ENCODE results near the gene MYO1H. TPM values are rescaled to one million over a fixed set of nuclear protein-coding genes. Genes with fewer than 3 reads are reported as not detected.

MYO1H gene
- total and polyA plus RNA-seq, 2 of the 13 experiments (the other 11 are each of a cell fraction or from before 2014, with no cell fraction given): not detected

DNA sequence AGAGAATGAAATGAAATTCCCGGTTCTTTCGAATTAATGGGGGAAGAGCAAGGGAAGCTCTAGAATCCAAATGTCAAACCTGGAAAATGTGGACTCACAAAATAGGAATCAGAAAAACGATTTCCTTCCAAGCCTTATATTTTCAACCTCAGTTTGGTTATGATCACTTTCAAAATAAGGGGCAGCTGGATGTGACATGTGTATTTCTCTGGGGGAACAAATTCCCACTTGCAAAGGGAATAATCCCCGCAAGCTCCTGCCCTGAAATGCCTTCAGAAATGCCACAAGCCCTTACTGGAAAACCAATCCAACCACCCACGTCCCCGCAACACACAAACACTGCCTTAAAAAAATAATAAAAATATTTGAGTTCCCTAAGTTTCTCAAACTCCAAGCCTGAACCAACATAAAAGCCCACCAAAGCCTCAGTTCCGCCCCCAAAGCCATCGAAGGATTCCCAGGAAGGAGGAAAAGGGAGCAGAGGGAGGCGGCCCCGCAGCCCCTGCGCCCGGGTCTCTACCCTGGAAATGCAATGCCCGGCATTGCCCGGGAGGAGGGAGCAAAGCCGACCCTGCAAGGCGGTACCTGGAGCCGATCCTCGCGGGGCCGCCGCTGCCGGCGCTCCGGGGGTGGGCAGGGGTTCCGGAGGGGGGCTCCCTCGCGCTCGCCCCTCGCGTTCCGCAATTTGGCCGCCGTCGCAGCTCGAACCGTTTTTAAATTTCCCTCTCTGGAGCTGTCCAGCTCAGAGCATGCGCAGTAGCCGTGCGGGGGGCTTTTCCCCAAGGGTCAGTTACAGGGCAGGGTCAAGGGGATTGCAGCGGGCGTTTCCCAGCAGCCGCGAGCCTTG lies 38.9 kb upstream of the MYO1H start, which contains the start of gene FOXN4 (continued):
- TF ChIP-seq, protein P1, sequence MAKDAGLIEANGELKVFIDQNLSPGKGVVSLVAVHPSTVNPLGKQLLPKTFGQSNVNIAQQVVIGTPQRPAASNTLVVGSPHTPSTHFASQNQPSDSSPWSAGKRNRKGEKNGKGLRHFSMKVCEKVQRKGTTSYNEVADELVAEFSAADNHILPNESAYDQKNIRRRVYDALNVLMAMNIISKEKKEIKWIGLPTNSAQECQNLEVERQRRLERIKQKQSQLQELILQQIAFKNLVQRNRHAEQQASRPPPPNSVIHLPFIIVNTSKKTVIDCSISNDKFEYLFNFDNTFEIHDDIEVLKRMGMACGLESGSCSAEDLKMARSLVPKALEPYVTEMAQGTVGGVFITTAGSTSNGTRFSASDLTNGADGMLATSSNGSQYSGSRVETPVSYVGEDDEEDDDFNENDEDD (CRISPR knock-in tag; IDR thresholded peaks at IDR 0.05; ENCODE audit: borderline replicate concordance): peak; percentile 87; the same call in 1 of the 2 replicates
- TF ChIP-seq TFDP2 (CRISPR knock-in tag; IDR thresholded peaks at IDR 0.05) (peak; percentile 89), RNF2 (conservative IDR thresholded peaks at IDR 0.05; ENCODE audit: low read depth) (peak; percentile 60; the same call in 1 of the 2 replicates)

DNA sequence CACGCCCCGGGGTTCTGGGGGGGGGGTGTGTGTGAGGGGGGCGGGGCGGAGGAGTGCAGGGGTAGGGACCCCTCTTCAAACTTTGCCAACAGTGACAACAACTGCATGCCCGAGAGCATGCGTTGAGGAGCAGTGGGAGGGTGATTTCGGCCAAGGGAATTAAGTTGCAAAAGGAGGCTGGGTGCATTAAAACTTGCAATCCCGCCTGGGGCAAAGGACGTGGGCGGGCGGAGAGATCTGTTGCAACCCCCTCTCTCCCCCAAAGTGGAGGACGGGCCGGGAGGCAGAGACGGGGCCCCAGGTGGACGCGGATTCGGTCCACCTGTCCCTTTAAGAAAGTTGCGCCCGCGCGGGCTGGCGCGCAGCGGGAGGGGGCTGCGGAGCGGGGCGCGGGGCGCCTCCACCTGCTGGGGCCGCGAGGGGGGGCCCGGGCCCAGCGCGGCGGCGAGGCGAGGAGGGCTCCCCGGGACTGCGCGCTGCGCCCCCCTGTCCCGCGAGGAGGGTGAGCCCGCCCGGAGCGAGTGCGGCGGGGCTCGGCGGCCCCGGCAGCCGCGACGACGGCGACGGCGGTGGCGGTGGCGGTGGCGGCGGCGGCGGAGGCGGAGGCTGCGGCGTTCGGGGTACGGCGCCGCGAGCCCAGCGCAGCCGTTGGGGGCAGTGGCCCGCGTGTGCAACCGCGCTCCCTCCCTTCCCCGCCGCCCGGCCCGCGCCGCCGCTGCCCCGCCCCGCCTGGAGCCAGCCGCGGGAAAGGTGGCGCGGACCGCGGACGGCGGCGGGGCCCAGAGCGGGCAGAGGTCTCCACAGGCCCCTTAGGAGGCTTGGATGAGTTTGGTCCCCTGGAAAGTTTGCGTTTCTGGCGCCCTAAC lies 38.1 kb upstream of the MYO1H start:
- in situ Hi-C loops (cut with HindIII; ENCODE audit: extremely low pct_ligation_motif_present, low pct_unique_long_range_greater_than_20kb) (no loop called here), intact Hi-C loops (cut with micrococcal nuclease; ENCODE audit: unreplicated experiment) (no loop called here)
- peak overlapping the region; percentile 81 for H3K4me2 ChIP-seq (ENCODE audit: low read depth, low read length)
- no peaks in the 10 kb centered on the region for H3K36me3 ChIP-seq (replicated peaks in 1 of 2; ENCODE audit: control insufficient read depth in 1 of 2, insufficient read depth in 2 of 2, low read length in 2 of 2)
- H3K4me1 ChIP-seq (ENCODE audit: insufficient read depth, low read length): peaks cover 36% of the 10 kb centered on the region
- H2AFZ ChIP-seq (ENCODE audit: low read length): no peak overlapping the region
- DNase-seq (ENCODE audit: low spot score): no peak
- H4K20me1 ChIP-seq (ENCODE audit: insufficient read depth, low read length): no peaks in the 10 kb centered on the region
- ATAC-seq: no peak; the same call in 2 of the 3 replicates
- H3K4me3 ChIP-seq (replicated peaks in 1 of 3; ENCODE audit: insufficient read depth in 1 of 3, low read depth in 2 of 3, low read length in 3 of 3): peak overlapping the region; percentile 32 to 62 (median 35); a peak in 2 of 6 replicates
- ChIA-PET CTCF (ENCODE audit: low intra/inter-chr PET ratio, low total read pairs) (no interaction called here), POLR2A (no interaction called here)
- WGBS (ENCODE audit: low lambda C conversion rate): 2% methylated on average over 10 of the region's 99 CpGs
- H3K27me3 ChIP-seq (ENCODE audit: control insufficient read depth in 1 of 2, insufficient read depth in 2 of 2, low read length in 2 of 2): peaks cover 3 to 53% of the 10 kb centered on the region in 2 experiments
- no TSS peak for BruUV-seq (replicated peaks)
- no peak for FAIRE-seq
- no peaks in the 10 kb centered on the region for H3K79me2 ChIP-seq (ENCODE audit: insufficient read depth, low read length)
- no peak overlapping the region for H3K27ac ChIP-seq (ENCODE audit: extremely low read length, insufficient read depth, low read length)
- H3K9ac ChIP-seq (ENCODE audit: insufficient read depth, low read depth, low read length): no peak overlapping the region
- TF ChIP-seq ZNF777 (CRISPR knock-in tag; IDR thresholded peaks at IDR 0.05) (peak; percentile 69), MAX (IDR thresholded peaks at IDR 0.05) (peak; percentile 42; the same call in 1 of the 2 replicates), ZXDC (CRISPR knock-in tag; IDR thresholded peaks at IDR 0.05) (no peak), ZMYM4 (CRISPR knock-in tag; IDR thresholded peaks at IDR 0.05) (0 out of 2 replicates have a peak, but pooled peaks have one; percentile 5), ZFP91 (CRISPR knock-in tag; IDR thresholded peaks at IDR 0.05; ENCODE audit: borderline replicate concordance) (peak; percentile 95)
- no peaks in the 10 kb centered on the region for H3K9me3 ChIP-seq (ENCODE audit: low read length)

All from HepG2 (cell line).